HEK293T (cell line): ENCODE measurements around the gene ABTB1.

Source experiments
- ARNT ChIP-seq: fragments of 450-650 bp; IDR thresholded peaks from 2 replicates; pipeline ENCODE4 v1.6.1; 2017; ENCODE audit warnings: mild to moderate bottlenecking
- BHLHE40 ChIP-seq: fragments of 450-650 bp; IDR thresholded peaks from 2 replicates; pipeline ENCODE4 v1.6.1; 2016; ENCODE audit warnings: mild to moderate bottlenecking, moderate library complexity, borderline replicate concordance
- CTBP1 ChIP-seq: fragments of 450-650 bp; IDR thresholded peaks from 2 replicates; pipeline ENCODE4 v1.6.1; 2016; ENCODE audit warnings: borderline replicate concordance
- FOXA1 ChIP-seq: fragments of 450-650 bp; IDR thresholded peaks from 2 replicates; pipeline ENCODE4 v1.6.1; 2016; ENCODE audit warnings: mild to moderate bottlenecking
- FOXM1 ChIP-seq: fragments of 450-650 bp; IDR thresholded peaks from 2 replicates; pipeline ENCODE4 v1.6.1; 2017; ENCODE audit warnings: mild to moderate bottlenecking, borderline replicate concordance
- L3MBTL2 ChIP-seq: fragments of 450-650 bp; conservative IDR thresholded peaks from 2 replicates; pipeline ENCODE4 v1.6.1; 2016; ENCODE audit warnings: mild to moderate bottlenecking
- NFRKB ChIP-seq: fragments of 450-650 bp; IDR thresholded peaks from 2 replicates; pipeline ENCODE4 v1.6.1; 2016; ENCODE audit warnings: mild to moderate bottlenecking, moderate library complexity
- SP1 ChIP-seq: fragments of 450-650 bp; IDR thresholded peaks from 2 replicates; pipeline ENCODE4 v1.6.1; 2017
- SUZ12 ChIP-seq: fragments of 450-650 bp; IDR thresholded peaks from 2 replicates; pipeline ENCODE4 v1.6.1; 2016; ENCODE audit warnings: mild to moderate bottlenecking
- TARDBP ChIP-seq: fragments of 450-650 bp; IDR thresholded peaks from 2 replicates; pipeline ENCODE4 v1.6.1; 2016
- ZNF384 ChIP-seq: fragments of 450-650 bp; IDR thresholded peaks from 2 replicates; pipeline ENCODE4 v1.6.1; 2016

DNA sequence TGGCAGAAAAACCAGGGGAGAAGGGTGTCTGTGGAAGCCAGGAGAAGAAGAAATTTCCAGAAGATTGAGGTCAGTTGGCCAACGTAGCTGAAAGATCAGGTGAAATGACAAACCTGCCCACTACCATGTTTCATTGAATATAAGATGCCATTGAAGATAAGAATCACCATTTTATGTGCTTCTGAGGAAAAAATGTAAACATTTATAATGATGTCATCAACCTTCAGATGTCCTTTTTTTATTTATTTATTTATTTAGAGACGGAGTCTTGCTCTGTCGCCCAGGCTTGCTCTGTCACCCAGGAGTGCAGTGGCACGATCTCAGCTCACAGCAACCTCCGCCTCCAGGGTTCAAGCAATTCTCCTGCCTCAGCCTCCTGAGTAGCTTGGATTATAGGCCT lies 48.7 kb upstream of the ABTB1 start:
- no peak for TF ChIP-seq SP1
- no peak for TF ChIP-seq FOXA1
- TF ChIP-seq SUZ12 = no peak
- TF ChIP-seq ARNT = no peak
- no peak for TF ChIP-seq TARDBP
- no peak for TF ChIP-seq L3MBTL2
- TF ChIP-seq BHLHE40 = no peak
- TF ChIP-seq NFRKB = no peak
- TF ChIP-seq CTBP1 = no peak
- TF ChIP-seq ZNF384 = no peak
- no peak for TF ChIP-seq FOXM1
